OCI-LY7 (cell line): ENCODE measurements around the gene PPIG.

Source experiments
- CTCF ChIP-seq: fragments of 200-600 bp; sonication (generic); conservative IDR thresholded peaks from 2 replicates; pipeline ENCODE4 v1.5.1; 2014; ENCODE audit warnings: mild to moderate bottlenecking, antibody characterized with exemption, low read length, moderate library complexity, mixed read lengths
- EZH2phosphoT487 ChIP-seq: fragments of 200-600 bp; sonication (generic); IDR thresholded peaks from 2 replicates; pipeline ENCODE4 v1.6.1; 2018; ENCODE audit warnings: low read depth, borderline replicate concordance, mild to moderate bottlenecking, mixed run types, antibody characterized with exemption, low read length, moderate library complexity, mixed read lengths

- TF ChIP-seq CTCF: no peak
- no peak for TF ChIP-seq EZH2phosphoT487
These were observed 79.1 kb downstream of the PPIG start for GRCh38 chr2:169663247-169663646.
